Measurements from ENCODE around the gene PRKN. TPM values are rescaled to one million over a fixed set of nuclear protein-coding genes. Genes with fewer than 3 reads are reported as not detected.

The PRKN gene
- total RNA-seq, 1 donor from 2014 or later = 1.3 TPM

GRCh38 chr6:161532536-161532935 is 1195.0 kb downstream of the PRKN start:
- no peak for FAIRE-seq

DNA sequence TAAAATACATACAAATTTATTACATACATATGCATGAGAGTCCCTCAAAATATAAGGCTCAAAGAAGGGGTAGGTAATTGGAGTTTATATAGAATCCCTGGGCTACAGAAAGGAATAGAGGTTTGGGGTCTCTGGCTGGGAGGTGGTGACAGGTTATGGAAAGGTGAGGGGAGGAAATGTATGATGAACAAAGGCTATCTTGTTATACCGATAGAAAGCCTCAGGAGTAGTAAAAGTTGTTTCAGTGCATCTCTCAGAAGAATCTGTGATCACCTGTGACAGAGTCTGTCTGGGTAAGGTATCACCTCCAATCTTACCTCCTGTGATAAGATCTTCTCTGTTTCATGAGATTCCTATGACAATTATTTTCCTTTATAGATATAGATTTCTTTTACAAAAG is 1200.8 kb downstream of the PRKN start:
- H2AFZ ChIP-seq (ENCODE audit: low read depth, low read length) = no peak overlapping the region
- no peaks in the 10 kb centered on the region for H3K4me1 ChIP-seq (ENCODE audit: insufficient read depth, low read length)
- DNase-seq (ENCODE audit: low read depth) (no peak), FAIRE-seq (no peak)
- no peaks in the 10 kb centered on the region for H3K36me3 ChIP-seq (ENCODE audit: insufficient read depth, low read length)
- no peak overlapping the region for H3K4me2 ChIP-seq (ENCODE audit: low read length)
- Mint-ChIP-seq H3K9me3 (ENCODE audit: unreplicated experiment) (no peaks in the 10 kb centered on the region), H3K27ac (ENCODE audit: unreplicated experiment) (no peak overlapping the region), H3K36me3 (ENCODE audit: low read depth, unreplicated experiment) (no peaks in the 10 kb centered on the region), H3K27me3 (ENCODE audit: low read depth, unreplicated experiment) (no peaks in the 10 kb centered on the region), H3K4me3 (ENCODE audit: unreplicated experiment) (no peak overlapping the region), H3K4me1 (ENCODE audit: low read depth, unreplicated experiment) (no peaks in the 10 kb centered on the region)
- H3K27ac ChIP-seq (ENCODE audit: low read depth, low read length) = no peak overlapping the region
- no peaks in the 10 kb centered on the region for H3K9me3 ChIP-seq (ENCODE audit: insufficient read depth, low read depth, low read length)
- no peaks in the 10 kb centered on the region for H4K20me1 ChIP-seq (ENCODE audit: insufficient read depth, low read length)
- no peak overlapping the region for H3K4me3 ChIP-seq (ENCODE audit: insufficient read depth, low read depth, low read length)
- no peak overlapping the region for H3K9ac ChIP-seq (ENCODE audit: low read length)
- no peaks in the 10 kb centered on the region for H3K79me2 ChIP-seq (ENCODE audit: insufficient read depth, low read length)
- TF ChIP-seq CTCF (IDR thresholded peaks at IDR 0.05; ENCODE audit: insufficient read depth, low read depth, low read length) = no peak
- TF ChIP-seq EZH2 (IDR thresholded peaks at IDR 0.05; ENCODE audit: insufficient read depth, low read length) = no peak
- H3K27me3 ChIP-seq (ENCODE audit: insufficient read depth, low read length) = no peaks in the 10 kb centered on the region

More at GRCh38 chr6:161532536-161532935, 1195.0 kb downstream of the PRKN start:
- Mint-ChIP-seq H3K4me1 (ENCODE audit: low read depth, unreplicated experiment) (no peaks in the 10 kb centered on the region), H3K4me3 (ENCODE audit: unreplicated experiment) (no peak overlapping the region), H3K36me3 (ENCODE audit: low read depth, unreplicated experiment) (no peaks in the 10 kb centered on the region), H3K27ac (ENCODE audit: unreplicated experiment) (no peak overlapping the region), H3K27me3 (ENCODE audit: low read depth, unreplicated experiment) (no peaks in the 10 kb centered on the region), H3K9me3 (ENCODE audit: unreplicated experiment) (no peaks in the 10 kb centered on the region)
- no peaks in the 10 kb centered on the region for H3K79me2 ChIP-seq (ENCODE audit: insufficient read depth, low read length)
- H3K9ac ChIP-seq (ENCODE audit: low read length) = no peak overlapping the region
- H3K36me3 ChIP-seq (ENCODE audit: insufficient read depth, low read length) = no peaks in the 10 kb centered on the region
- no peak overlapping the region for H3K4me3 ChIP-seq (ENCODE audit: insufficient read depth, low read depth, low read length)
- no peak for TF ChIP-seq EZH2 (IDR thresholded peaks at IDR 0.05; ENCODE audit: insufficient read depth, low read length)
- no peak for TF ChIP-seq CTCF (IDR thresholded peaks at IDR 0.05; ENCODE audit: insufficient read depth, low read depth, low read length)
- DNase-seq (ENCODE audit: low read depth) = no peak
- H3K27ac ChIP-seq (ENCODE audit: low read depth, low read length) = no peak overlapping the region
- no peak overlapping the region for H3K4me2 ChIP-seq (ENCODE audit: low read length)
- H2AFZ ChIP-seq (ENCODE audit: low read depth, low read length) = no peak overlapping the region
- no peaks in the 10 kb centered on the region for H4K20me1 ChIP-seq (ENCODE audit: insufficient read depth, low read length)
- H3K27me3 ChIP-seq (ENCODE audit: insufficient read depth, low read length) = no peaks in the 10 kb centered on the region
- H3K4me1 ChIP-seq (ENCODE audit: insufficient read depth, low read length) = peaks cover 5% of the 10 kb centered on the region
- no peaks in the 10 kb centered on the region for H3K9me3 ChIP-seq (ENCODE audit: insufficient read depth, low read depth, low read length)

- no peaks in the 10 kb centered on the region for H3K79me2 ChIP-seq (ENCODE audit: insufficient read depth, low read length)
- H2AFZ ChIP-seq (ENCODE audit: low read depth, low read length) = no peak overlapping the region
- H3K36me3 Mint-ChIP-seq (ENCODE audit: low read depth, unreplicated experiment) = no peaks in the 10 kb centered on the region
- H3K27ac ChIP-seq (ENCODE audit: low read depth, low read length) = no peak overlapping the region
- TF ChIP-seq CTCF (IDR thresholded peaks at IDR 0.05; ENCODE audit: insufficient read depth, low read depth, low read length) (no peak), EZH2 (IDR thresholded peaks at IDR 0.05; ENCODE audit: insufficient read depth, low read length) (no peak)
- H3K9ac ChIP-seq (ENCODE audit: low read length) = no peak overlapping the region
- H3K27me3 ChIP-seq (ENCODE audit: insufficient read depth, low read length) = no peaks in the 10 kb centered on the region
- no peaks in the 10 kb centered on the region for H4K20me1 ChIP-seq (ENCODE audit: insufficient read depth, low read length)
- no peak overlapping the region for H3K4me3 Mint-ChIP-seq (ENCODE audit: unreplicated experiment)
- no peaks in the 10 kb centered on the region for H3K27me3 Mint-ChIP-seq (ENCODE audit: low read depth, unreplicated experiment)
- H3K36me3 ChIP-seq (ENCODE audit: insufficient read depth, low read length) = no peaks in the 10 kb centered on the region
- no peaks in the 10 kb centered on the region for H3K4me1 ChIP-seq (ENCODE audit: insufficient read depth, low read length)
- DNase-seq (ENCODE audit: low read depth) (no peak), FAIRE-seq (no peak)
- H3K4me3 ChIP-seq (ENCODE audit: insufficient read depth, low read depth, low read length) = no peak overlapping the region
- H3K4me1 Mint-ChIP-seq (ENCODE audit: low read depth, unreplicated experiment) = no peaks in the 10 kb centered on the region
- peaks cover 1% of the 10 kb centered on the region for H3K9me3 Mint-ChIP-seq (ENCODE audit: unreplicated experiment)
- H3K4me2 ChIP-seq (ENCODE audit: low read length) = no peak overlapping the region
- no peaks in the 10 kb centered on the region for H3K9me3 ChIP-seq (ENCODE audit: insufficient read depth, low read depth, low read length)
- H3K27ac Mint-ChIP-seq (ENCODE audit: unreplicated experiment) = no peak overlapping the region
Observed at GRCh38 chr6:161523362-161523761, 1204.2 kb downstream of the PRKN start.
